ENCODE measurements around the gene IQUB.
"Not testable (repeated sequence)": the region's sequence is repeated elsewhere in the genome, so short reads cannot be mapped to it uniquely, and the experiment has no call there.

The IQUB gene

GRCh38 chr7:123552641-123553040, 18.2 kb upstream of the IQUB start:
- Histone ChIP-seq H3K4me1 (ENCODE audit: control insufficient read depth, insufficient read depth, low read length) (no peaks in the 10 kb centered on the region), H3K27ac (ENCODE audit: extremely low read depth, low read depth, low read length) (no peak overlapping the region), H3K9me3 (ENCODE audit: control insufficient read depth, insufficient read depth, low read depth, low read length) (no peaks in the 10 kb centered on the region), H3K4me3 (ENCODE audit: low read depth, low read length) (no peak overlapping the region), H3K36me3 (ENCODE audit: control insufficient read depth in 2 of 2, insufficient read depth in 1 of 2, low read length in 2 of 2) (peaks cover 11 to 48% of the 10 kb centered on the region in 2 experiments)
- TF ChIP-seq IKZF3 (tag by site-specific recombination; IDR thresholded peaks at IDR 0.05) (no peak), ZBTB8A (tag by site-specific recombination; IDR thresholded peaks at IDR 0.05) (no peak), ZNF792 (tag by site-specific recombination; IDR thresholded peaks at IDR 0.05) (no peak), ZNF2 (tag by site-specific recombination; IDR thresholded peaks at IDR 0.05) (no peak), ZNF366 (tag by site-specific recombination; conservative IDR thresholded peaks at IDR 0.05) (no peak), ZNF37A (tag by site-specific recombination; IDR thresholded peaks at IDR 0.05) (no peak), ZBTB7A (tag by site-specific recombination; IDR thresholded peaks at IDR 0.05; ENCODE audit: low read depth) (no peak), ZNF341 (tag by site-specific recombination; IDR thresholded peaks at IDR 0.05; ENCODE audit: low read depth) (no peak), ZNF596 (tag by site-specific recombination; IDR thresholded peaks at IDR 0.05) (no peak), PRDM4 (tag by site-specific recombination; IDR thresholded peaks at IDR 0.05) (no peak)
- CTCF ChIA-PET, result interaction anchor here (0.7 kb wide), 1 partner anchor 143 kb away, joined by 3 read pairs; no protein-coding TSS in a partner anchor
- POLR2A ChIA-PET, result interaction anchor here (0.6 kb wide), 1 partner anchor 12 kb away, joined by 4 read pairs; no protein-coding TSS in a partner anchor

- CTCF ChIA-PET, result interaction anchor here (0.7 kb wide), 1 partner anchor 142 kb away, joined by 3 read pairs; no protein-coding TSS in a partner anchor
- POLR2A ChIA-PET, result interaction anchor here (0.6 kb wide), 1 partner anchor 11 kb away, joined by 4 read pairs; no protein-coding TSS in a partner anchor
- not testable (repeated sequence) for H3K27ac ChIP-seq (ENCODE audit: extremely low read depth, low read depth, low read length); H3K4me3 ChIP-seq (ENCODE audit: low read depth, low read length); H3K9me3 ChIP-seq (ENCODE audit: control insufficient read depth, insufficient read depth, low read depth, low read length); H3K4me1 ChIP-seq (ENCODE audit: control insufficient read depth, insufficient read depth, low read length)
- peaks cover 11 to 51% of the 10 kb centered on the region in 2 experiments for H3K36me3 ChIP-seq (ENCODE audit: control insufficient read depth in 2 of 2, insufficient read depth in 1 of 2, low read length in 2 of 2)
- peak; percentile 98 for TF ChIP-seq ZNF146 (tag by site-specific recombination; IDR thresholded peaks at IDR 0.05)
- TF ChIP-seq, protein P1, sequence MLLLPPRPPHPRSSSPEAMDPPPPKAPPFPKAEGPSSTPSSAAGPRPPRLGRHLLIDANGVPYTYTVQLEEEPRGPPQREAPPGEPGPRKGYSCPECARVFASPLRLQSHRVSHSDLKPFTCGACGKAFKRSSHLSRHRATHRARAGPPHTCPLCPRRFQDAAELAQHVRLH (tag by site-specific recombination; IDR thresholded peaks at IDR 0.05), result peak; percentile 79
These were observed 17.7 kb upstream of the IQUB start for GRCh38 chr7:123552134-123552533.

DNA sequence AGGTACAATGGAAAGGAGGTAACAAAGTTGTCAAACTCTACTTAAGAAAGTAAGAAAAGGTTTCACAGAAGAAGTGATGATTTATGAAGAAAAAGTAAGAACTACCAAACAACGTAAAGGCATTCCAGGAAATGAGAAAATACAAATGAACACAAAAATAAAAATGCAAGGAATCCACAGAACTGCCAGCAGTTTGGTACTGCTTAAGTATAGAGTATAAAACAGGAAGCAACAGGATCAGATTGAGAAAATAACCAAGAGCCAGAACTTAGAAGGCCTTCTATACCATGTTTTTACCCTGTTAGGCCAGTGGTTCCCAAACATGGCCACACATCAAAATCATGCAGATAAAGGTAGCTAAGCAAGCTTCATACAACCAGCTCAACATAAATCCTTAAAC, 14.0 kb upstream of the IQUB start:
- H3K36me3 ChIP-seq (ENCODE audit: control insufficient read depth in 2 of 2, insufficient read depth in 1 of 2, low read length in 2 of 2), result peaks cover 11 to 33% of the 10 kb centered on the region in 2 experiments
- CTCF ChIA-PET, result no interaction called here
- TF ChIP-seq, protein P2, sequence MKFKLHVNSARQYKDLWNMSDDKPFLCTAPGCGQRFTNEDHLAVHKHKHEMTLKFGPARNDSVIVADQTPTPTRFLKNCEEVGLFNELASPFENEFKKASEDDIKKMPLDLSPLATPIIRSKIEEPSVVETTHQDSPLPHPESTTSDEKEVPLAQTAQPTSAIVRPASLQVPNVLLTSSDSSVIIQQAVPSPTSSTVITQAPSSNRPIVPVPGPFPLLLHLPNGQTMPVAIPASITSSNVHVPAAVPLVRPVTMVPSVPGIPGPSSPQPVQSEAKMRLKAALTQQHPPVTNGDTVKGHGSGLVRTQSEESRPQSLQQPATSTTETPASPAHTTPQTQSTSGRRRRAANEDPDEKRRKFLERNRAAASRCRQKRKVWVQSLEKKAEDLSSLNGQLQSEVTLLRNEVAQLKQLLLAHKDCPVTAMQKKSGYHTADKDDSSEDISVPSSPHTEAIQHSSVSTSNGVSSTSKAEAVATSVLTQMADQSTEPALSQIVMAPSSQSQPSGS (tag by site-specific recombination; IDR thresholded peaks at IDR 0.05; ENCODE audit: low read depth), result no peak
- TF ChIP-seq HOXC10 (CRISPR knock-in tag; IDR thresholded peaks at IDR 0.05) (no peak), ZNF16 (tag by site-specific recombination; IDR thresholded peaks at IDR 0.05; ENCODE audit: low read depth) (no peak), ZNF530 (tag by site-specific recombination; IDR thresholded peaks at IDR 0.05; ENCODE audit: low read depth) (no peak), ZNF335 (tag by site-specific recombination; conservative IDR thresholded peaks at IDR 0.05) (no peak), ZNF426 (tag by site-specific recombination; IDR thresholded peaks at IDR 0.05) (no peak)
- H3K9me3 ChIP-seq (ENCODE audit: control insufficient read depth, insufficient read depth, low read depth, low read length), result no peaks in the 10 kb centered on the region
- H3K4me1 ChIP-seq (ENCODE audit: control insufficient read depth, insufficient read depth, low read length), result no peaks in the 10 kb centered on the region
- POLR2A ChIA-PET, result no interaction called here
- H3K27ac ChIP-seq (ENCODE audit: extremely low read depth, low read depth, low read length), result no peak overlapping the region
- no peak overlapping the region for H3K4me3 ChIP-seq (ENCODE audit: low read depth, low read length)

Measured in HEK293 (cell line).